HG03196 (cell line): ENCODE results near the gene PRSS21.

Source experiments
- ATAC-seq: cut with Tn5 transposase; IDR thresholded peaks from one replicate; pipeline ENCODE4 v1.9.1; 2021; ENCODE audit not compliant: unreplicated experiment

The PRSS21 gene

DNA sequence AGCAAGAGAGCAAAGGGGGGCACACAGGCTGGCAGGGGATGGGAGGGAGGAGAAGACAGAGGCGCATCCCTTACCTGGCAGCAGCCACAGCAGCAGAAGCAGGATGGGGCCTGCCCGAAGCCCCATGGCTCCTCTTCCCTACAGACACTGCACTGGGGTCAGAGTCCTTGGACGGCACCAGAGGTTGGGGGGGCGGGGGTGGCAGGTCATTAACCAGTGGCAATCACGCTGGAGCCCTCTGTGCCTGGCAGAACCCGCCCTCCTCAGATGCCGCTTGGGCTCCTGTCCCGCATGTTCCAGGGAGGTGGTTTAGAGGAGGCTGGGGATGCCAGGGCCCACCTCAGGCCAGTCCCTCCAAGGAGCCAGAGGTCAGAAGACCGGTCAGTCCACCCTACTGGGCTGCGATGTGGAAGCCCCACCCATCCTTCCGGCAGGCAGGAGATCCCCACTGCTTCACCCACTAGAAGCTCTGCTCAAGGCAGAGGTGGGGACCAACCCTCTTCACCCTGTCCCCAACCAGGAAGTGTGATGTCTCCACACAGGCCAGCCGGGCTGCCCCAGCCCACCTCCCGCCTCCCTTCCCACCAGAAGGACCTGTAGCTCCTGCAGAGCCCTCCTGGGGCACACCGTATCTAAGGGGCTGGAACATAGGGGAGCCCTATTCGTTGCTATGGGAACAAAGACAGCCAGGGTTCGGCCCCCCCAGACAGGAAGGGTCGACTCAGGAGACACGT lies 24.7 kb downstream of the PRSS21 start:
- ATAC-seq = no peak

DNA sequence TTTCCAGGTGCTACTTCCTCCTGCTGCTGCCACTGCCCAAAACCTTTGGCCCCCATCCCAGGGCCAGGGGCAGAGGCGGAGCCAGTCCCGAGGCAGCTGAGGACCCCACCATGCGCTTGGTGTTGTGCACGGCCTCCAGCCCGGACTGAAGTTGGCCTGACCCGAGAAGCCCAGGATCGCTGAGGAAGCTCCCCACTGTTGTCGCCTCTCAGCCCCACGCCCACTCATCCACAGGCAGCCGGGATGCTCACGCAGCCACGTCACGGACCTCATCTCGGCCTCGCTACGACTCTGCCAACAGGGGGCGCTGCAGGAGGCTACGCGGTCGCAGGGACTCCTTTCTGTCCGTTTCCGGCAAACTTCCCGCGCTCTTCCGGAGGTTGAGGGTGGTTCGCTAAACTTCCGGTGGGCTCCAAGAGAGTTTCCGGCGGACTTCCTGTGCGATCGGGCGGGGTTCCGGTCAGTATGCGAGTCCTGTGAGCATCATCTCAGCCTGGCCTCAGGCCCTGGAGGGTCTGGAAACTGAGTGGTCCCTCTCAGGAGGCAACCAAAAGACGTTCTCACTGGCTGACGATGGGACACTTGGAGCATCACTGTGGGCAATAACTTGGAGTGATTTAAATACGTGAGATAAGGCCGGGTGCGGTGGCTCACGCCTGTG lies 25.4 kb downstream of the PRSS21 start:
- ATAC-seq = no peak

DNA sequence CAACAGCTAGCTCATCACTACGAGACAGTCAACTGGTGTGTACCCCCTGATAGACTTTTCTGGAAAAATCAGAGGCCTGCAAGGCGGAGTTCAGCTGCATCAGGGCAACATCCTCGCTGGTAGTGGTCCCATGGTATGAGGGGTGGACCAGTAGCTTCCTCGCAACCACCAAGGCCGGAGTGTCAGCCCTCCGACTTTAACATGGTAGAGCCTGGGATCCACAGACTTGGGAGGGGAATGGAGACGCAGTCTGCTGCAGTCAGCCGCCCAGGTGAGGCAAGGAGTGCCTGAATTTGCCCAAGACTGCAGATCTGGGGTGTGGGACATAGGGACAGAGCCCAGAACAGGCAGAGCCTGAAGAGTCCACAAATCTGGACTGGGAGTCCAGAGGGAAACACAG lies 26.5 kb downstream of the PRSS21 start:
- ATAC-seq = no peak

DNA sequence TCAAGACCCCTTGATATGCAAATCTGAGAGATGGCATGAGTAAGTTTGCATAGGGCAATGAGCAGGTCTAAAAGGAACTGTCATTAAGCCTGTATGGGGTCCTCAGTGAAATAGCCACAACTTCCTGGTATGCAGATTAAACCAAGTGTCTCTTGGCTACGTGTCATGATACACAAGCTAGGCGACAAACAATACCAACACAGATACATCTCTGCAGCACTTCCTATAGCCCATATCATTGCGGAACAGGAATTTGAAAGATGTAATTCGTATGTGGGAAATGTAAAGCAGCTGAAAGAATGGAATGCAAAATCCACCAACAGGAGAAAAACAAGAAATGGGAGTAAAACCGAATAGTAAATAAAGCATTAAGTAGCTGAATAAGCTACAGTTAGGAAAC lies 28.1 kb downstream of the PRSS21 start:
- no peak for ATAC-seq

DNA sequence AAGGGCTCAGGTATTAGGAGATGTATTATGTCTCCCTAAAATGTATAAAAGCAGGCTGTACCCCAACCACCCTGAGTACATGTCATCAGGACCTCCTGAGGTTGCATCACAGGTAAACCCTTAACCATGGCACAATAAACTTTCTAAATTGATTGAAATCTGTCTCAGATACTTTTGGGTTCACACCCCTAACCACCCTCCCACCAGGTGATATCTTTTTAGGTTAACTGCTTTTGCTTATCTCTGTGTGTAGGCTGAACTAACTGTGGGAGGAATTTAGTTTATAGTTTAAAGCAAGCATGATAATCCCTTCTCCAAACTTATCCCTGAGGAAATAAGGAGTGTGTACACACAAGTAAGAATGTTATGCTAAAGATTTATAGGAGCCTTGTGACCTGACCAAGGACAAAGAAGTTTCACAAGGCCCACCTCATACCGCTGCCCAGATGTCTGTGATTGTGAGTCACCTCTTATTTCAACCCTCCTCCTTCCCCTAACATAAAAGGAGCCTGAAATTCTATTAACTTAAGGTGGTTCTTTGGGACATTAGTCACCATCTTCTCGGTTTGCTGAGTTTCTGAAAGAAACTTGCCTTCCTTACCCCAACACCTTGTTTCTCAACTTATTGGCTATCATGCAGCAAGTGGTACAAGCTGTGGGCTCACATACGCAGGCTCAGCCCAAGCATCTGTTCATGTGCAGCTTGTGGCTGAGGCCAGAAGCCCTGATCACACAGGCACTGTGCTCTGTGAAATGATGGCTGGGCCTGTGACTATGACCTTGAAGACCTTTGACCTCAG lies 29.7 kb downstream of the PRSS21 start:
- no peak for ATAC-seq

DNA sequence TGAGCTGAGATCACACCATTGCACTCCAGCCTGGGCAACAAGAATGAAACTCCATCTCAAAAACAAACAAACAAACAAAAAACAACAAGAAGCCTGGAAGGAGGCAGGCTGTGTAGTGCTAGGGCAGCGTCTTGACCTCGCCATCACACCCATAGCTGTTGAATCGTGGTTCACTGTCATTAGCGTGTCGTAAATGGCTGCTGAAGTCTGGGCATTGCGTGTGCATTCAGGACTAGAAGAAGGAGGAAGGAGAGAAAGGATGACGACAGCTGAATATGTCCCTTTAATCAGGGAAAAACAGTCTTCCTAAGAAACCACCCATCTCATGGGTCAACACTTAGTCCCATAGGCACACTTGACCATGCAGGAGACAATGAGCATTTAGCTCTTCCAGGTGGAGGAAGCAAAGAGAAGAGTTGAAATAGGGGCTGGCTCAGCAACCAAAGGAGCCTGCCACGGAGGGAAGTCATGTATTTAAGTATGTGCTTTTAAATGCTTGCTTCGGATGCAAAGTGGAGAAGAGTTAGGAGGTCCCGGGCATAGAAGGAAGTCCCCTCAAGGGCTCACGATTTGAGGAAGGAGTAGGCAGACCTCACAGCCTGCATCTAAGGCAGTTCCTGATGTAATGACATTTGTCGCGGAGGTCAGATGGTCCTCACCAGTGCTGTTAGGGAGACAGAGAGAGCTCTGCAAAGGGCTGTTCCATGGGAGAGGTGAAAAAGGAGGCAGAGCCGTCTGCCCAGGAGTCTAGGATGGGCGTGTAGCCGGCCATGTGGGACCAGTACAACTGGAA lies 32.1 kb downstream of the PRSS21 start:
- ATAC-seq = no peak

DNA sequence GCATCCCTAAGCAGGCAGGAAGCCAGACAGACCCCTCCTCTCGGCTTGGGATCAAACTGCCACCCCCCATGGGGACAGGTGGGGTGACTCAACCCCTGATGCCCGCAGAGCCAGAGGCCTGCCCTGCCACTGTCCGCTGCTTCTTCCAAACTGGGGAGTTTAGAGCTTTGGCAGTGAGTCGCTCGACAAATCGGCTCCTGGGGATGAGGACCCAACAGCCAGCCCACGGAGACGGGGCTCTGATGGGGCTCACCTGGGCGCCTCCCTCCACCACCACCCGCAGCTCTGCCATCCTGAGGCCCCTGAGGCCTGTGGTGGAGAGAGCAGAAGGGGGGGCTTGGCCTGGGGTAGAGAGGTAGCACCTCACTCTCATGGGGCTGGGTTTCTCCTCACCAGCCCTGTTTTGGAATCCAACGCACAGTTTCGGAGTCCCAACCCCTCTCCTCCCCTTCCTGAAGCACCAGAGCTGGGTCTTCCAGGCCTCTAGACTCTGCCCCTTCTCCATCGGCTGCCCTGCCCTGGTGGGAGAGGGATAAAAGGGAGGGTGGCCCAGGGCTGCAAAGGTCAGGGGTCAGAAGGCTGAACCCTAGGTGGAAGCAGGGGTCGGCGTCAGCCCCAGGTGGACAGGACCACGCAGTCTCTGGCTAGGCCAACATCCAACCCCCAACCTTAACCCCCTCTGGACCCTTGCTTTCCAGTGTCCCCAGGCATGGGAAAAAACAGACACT lies 35.1 kb downstream of the PRSS21 start:
- no peak for ATAC-seq

DNA sequence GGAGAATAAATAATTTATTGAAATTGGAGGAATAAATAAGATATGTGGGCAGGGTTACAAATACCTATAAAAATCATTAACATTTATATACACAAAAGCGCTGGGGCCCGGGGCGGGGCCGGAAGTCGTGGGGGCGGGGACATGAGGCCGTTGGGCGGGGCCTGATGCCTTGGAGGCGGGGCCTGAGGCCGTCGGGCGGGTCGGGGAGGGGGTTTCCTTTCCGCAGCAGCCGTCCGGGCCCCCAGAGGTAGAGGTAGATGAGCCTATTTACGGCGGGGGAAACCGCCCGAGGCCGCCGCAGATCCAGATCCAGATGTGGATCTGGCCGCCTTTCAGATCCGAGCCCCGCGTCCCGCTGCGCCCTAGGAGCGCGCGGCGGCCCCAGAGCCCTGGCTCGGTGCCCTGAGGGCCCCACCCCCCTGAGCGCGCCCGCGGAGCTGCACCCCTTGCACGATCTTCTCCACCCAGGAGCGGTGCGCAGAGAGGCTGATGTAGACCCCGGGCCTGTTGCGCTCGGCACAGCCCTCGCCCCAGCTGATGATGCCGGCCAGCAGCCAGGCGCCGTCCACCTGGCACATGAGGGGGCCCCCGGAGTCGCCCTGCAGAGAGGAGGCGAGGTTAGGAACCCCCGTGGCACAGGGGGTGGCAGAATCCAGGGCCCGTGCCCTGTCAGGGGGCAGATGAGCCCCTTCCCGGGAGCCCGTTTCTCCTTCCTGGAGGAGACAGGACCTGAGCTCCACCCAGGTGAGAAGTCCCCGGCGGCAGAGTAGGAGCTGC lies 35.9 kb downstream of the PRSS21 start:
- ATAC-seq = no peak

DNA sequence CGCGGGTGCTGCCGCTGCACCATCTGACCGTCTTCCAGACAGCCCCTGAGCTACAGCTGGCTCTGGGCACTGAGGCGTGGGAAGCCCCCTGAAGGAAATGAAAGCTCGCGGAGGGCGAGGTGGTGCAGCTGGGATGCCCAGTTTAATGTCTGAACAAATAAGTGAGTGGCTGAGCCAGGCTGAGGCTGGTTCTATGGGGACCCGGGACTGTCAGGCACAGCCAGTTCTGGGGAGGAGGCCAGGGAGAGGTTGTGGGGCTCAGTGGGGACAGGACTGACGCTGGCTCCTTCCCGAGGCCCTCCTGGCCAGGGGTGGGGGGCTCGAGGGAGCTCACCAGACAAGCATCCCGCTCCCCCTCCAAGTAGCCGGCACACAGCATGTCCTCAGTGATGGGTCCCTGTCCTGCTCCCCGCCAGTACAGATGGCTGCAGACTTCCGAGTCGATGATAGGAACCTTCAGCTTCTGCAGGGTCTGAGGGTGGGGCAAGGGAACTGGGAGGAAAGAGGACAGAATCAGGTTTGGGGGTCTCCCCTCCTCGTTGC lies 36.6 kb downstream of the PRSS21 start:
- ATAC-seq = no peak

DNA sequence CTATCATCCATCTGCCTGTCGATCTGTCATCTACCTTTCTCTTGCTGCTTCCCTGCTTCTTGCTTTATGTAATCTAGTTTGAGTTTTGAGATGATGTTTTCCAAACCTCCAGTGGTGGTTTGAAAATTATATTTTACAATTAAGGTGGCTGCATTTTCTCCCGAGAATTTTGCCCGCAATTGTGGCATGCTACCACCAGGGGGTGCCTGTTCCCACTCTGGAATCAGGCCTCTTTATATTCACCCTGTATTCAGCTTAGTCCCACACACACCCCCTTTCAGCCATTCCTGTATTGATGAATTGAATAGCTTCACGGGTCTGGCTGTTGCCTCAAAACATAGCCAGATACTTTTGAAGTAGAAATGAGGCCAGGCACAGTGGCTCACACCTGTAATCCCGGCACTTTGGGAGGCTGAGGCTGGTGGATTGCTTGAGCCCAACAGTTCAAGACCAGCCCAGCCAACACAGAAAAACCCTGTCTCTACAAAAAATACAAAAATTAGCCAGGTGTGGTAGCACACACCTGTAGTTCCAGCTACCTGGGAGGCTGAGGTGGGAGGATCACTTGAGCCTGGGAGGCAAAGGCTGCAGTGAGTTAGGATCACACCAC lies 37.8 kb downstream of the PRSS21 start:
- ATAC-seq = no peak

DNA sequence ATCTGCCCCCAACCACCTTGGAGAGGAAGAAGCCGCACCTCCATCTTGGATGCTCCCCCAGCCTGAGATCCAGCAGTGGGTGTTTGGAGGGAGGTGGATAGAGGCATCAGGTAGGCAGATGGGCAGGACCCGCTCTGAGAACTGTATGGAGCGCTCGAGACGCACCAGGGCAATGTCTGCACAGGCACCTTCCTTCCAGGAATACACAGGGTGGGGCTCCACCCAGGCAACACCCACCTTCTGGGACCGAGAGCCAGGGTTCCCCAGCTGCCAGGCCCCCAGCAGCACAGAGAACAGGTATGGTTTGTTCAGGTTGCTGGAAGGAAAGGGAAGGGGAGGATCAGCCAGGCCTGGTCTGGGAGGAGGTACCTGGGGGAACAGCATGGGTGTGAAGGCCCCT lies 38.5 kb downstream of the PRSS21 start:
- ATAC-seq = no peak

DNA sequence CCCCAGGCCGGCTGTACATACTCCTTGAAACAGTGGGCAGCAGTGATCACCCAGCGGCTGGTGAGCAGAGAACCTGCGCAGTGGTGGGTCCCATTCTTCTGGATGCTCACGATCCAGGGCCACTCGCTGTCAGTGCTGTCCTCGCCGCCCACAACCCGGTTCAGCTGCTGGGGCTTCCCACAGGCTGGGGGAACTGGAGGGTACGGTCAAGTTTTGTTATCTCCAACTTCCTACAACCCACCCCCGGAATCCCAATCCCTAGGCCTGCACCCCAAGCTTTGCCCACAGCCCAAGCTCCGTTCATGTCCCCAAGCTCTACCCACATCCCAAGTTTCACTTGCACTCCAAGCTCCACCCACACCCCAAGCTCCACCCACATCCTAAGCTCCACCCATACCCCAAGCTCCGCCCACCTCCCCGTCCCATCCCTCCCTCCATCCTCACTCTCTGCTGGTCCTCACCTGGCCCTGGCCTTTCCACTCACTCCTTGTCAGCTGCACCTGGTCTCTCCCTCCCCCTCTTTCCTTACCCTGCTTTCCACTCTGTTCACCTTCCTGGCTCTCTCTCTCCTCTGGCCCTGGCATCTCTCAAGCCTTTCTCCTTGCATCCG lies 39.1 kb downstream of the PRSS21 start:
- ATAC-seq = no peak

DNA sequence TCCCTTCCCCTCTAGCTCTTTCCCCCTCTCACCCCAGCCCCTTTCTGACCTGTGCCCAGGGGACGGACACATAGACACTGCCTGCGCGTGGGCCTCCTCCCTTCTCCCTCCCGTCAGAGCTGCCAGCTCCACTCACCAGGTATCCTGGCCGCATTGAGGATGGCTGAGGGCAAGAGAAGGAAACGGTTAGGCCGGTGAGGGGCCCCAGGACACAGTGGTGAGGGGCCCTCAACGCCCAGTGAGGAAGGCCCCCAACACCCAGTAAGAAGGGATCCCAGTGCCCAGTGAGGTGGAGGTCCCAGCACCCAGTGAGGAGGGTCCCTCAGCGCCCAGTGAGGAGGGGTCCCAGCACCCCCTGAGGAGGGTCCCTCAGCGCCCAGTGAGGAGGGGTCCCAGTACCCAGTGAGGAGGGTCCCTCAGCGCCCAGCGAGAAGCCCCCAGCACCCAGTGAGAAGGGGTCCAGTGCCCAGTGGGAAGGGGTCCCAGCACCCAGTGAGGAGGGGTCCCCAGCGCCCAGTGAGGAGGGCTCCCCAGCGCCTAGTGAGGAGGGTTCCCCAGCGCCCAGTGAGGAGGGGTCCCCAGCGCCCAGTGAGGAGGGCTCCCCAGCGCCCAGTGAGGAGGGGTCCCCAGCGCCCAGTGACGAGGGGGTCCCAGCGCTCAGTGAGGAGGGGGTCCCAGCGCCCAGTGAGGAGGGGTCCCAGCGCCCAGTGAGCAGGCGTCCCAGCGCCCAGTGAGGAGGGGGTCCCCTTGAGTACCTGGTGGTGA lies 39.8 kb downstream of the PRSS21 start:
- ATAC-seq = no peak

DNA sequence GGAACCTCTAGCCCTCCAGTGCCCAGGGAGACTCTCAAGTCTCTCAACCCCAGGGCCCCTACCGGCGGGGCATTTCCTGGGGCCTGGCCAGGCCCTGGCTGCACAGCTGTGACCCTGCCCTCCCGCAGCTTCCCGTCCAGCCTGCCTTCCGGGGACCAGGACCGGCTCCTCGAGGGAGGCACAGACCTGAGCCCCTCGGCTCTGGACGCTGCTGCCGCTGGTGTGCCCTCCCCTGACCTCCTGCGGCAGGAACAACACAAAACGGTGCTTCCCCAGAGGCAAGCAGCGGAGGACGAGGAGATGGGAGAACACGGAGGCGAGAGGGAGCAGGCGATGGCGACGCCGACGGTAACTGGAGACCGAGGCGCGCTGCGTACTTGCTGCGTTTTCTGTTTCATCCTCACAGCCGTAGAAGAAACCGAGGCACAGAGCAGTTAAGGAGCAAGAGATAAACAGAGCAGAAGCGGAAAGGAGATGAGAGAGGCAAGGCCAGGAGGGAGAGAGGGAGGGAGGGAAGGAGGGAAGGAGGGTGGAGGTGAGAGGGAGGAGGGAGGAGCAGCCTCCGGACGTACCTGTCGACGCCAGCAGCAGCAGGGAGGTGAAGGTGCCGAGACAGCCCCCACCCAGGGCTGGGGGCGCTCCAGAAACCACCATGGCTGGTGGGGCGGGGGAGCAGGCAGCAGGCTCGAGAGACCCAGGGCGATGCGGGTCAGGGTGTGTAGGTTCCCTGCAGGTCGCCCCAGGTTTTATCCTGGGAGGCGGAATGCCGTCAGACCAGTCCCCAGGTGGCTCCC lies 40.6 kb downstream of the PRSS21 start, which contains the start of gene PRSS22:
TSS of gene PRSS22 (minus strand) at position 720 of the 794 bp plus-strand sequence. CDS start at position 654, 66 bp downstream.
- no peak for ATAC-seq

DNA sequence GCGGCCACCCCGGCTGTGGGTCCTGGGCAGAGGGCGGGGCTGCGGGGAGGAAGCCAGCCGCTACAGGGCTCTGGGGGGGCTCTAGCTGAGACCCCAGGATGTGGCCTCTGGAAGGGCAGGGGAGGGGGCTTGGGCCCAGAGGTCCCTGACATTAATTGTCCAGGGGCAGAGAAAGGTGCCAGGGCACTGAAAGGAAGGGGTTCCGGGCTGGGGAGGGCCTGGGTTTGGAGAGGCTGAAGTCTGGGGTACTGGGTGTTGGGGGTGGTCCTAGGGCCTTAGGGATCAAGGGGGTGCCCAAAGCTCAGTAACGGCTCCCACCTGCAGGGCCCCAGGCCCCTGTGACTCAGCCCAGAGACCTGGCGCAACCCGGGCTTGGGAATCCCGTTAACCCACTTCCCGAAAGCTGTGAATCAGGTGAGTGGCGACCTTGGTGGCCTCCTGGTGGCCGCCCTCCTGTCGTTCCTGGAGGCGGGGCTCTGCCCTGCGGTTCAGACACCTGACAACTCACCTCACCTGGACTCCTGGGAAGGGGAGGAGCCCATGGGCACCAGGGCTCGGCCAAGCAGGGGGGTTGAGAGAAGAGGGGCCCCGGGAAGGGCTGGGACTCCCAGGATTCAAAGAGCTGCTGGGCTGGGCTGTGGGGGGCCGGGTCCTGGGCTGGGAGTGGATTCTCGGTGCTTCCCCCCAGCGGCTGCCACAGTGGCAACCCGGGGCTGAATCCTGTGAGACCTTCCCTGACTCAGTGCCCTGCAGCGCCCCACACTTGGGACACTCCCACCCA lies 41.4 kb downstream of the PRSS21 start:
- no peak for ATAC-seq

DNA sequence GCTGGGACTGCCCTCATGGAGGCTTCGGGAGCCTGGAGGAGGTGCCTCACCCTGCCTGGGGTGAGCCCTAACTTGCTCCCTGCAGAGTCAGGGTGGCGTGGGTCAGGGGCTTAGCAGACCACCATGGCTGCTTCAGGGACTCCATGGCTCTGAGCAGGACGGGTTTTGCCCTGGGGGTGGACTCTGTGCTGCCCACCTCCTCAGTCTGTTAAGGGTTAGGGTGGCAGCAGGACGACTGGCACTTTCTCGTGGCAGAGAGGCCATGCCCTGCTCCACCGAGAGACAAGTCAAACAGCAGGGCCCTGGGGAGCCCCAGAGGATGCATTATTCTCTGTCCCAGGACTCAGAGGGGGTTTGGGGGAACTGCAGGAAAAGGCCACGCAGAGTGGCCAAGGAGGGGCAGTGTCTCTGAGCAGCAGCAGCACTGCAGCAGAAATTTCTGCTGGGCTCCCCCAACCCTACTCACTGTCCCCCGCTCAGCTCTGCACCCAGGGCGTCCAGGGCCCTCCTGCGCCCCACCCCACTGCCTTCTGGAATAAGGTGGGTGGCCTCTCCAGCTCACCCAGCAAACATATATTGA lies 42.7 kb downstream of the PRSS21 start:
- ATAC-seq = no peak
